ENCODE measurements around the gene ZAP70.

The ZAP70 gene

GRCh38 chr2:97724501-97724900 lies 11.1 kb downstream of the ZAP70 start:
- Histone ChIP-seq H3K27me3 (ENCODE audit: control insufficient read depth, insufficient read depth, low read length) (no peaks in the 10 kb centered on the region), H3K36me3 (ENCODE audit: control insufficient read depth, insufficient read depth, low read length) (no peaks in the 10 kb centered on the region), H3K4me1 (ENCODE audit: control insufficient read depth, insufficient read depth, low read length) (no peaks in the 10 kb centered on the region), H3K9ac (ENCODE audit: low read length) (no peak overlapping the region), H3K27ac (ENCODE audit: low read depth, low read length) (no peak overlapping the region), H3K4me3 (ENCODE audit: low read length) (no peak overlapping the region)

GRCh38 chr2:97724946-97725688 lies 11.7 kb downstream of the ZAP70 start:
- no peak overlapping the region for H3K9ac ChIP-seq (ENCODE audit: low read length)
- H3K27me3 ChIP-seq (ENCODE audit: control insufficient read depth, insufficient read depth, low read length): no peaks in the 10 kb centered on the region
- no peaks in the 10 kb centered on the region for H3K36me3 ChIP-seq (ENCODE audit: control insufficient read depth, insufficient read depth, low read length)
- H3K27ac ChIP-seq (ENCODE audit: low read depth, low read length): no peak overlapping the region
- H3K4me3 ChIP-seq (ENCODE audit: low read length): no peak overlapping the region
- no peaks in the 10 kb centered on the region for H3K4me1 ChIP-seq (ENCODE audit: control insufficient read depth, insufficient read depth, low read length)

DNA sequence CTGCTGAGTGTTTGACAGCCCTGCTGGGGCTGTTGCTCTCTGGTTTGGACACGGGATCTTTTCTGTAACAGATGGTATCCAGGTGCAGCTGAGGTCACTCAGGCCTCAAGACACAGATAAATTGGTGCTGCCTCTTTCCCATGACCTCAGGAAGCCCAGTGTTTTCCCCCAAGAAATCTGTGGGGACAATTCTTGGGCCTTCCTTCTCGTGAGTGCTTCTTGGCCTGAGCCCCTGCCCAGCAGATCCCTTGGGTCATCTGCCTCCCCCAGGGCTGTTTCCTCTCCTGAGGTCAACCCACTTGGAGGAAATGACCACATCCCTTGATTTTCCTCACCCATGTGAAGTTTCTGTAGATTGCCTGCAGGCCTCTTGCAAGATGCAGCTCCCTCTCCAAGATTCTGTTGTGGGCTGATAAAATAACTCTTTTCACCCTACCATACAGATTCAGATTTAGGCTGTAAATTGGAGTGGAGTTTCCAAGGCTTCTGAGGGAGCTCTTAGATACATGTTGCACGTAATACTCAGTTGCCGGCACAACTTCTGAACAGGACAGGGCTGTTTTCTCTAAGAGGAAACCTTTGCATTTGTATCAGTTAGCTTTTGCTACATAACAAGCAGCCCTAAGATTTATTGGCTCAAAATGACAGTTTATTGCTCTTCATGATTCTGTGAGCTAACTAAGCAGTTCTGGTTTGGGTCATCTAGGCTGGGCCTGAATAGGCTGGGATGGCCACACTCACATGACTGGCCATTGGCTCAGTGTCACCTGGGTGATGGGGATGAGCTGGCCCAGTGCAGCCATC lies 13.1 kb downstream of the ZAP70 start:
- Histone ChIP-seq H3K36me3 (ENCODE audit: control insufficient read depth, insufficient read depth, low read length) (no peaks in the 10 kb centered on the region), H3K27me3 (ENCODE audit: control insufficient read depth, insufficient read depth, low read length) (no peaks in the 10 kb centered on the region), H3K4me3 (ENCODE audit: low read length) (no peak overlapping the region), H3K27ac (ENCODE audit: low read depth, low read length) (no peak overlapping the region), H3K4me1 (ENCODE audit: control insufficient read depth, insufficient read depth, low read length) (no peaks in the 10 kb centered on the region), H3K9ac (ENCODE audit: low read length) (no peak overlapping the region)

GRCh38 chr2:97727296-97727695 lies 13.9 kb downstream of the ZAP70 start:
- H3K9ac ChIP-seq (ENCODE audit: low read length): no peak overlapping the region
- H3K4me1 ChIP-seq (ENCODE audit: control insufficient read depth, insufficient read depth, low read length): no peaks in the 10 kb centered on the region
- H3K27me3 ChIP-seq (ENCODE audit: control insufficient read depth, insufficient read depth, low read length): no peaks in the 10 kb centered on the region
- no peak overlapping the region for H3K27ac ChIP-seq (ENCODE audit: low read depth, low read length)
- H3K4me3 ChIP-seq (ENCODE audit: low read length): no peak overlapping the region
- H3K36me3 ChIP-seq (ENCODE audit: control insufficient read depth, insufficient read depth, low read length): no peaks in the 10 kb centered on the region

DNA sequence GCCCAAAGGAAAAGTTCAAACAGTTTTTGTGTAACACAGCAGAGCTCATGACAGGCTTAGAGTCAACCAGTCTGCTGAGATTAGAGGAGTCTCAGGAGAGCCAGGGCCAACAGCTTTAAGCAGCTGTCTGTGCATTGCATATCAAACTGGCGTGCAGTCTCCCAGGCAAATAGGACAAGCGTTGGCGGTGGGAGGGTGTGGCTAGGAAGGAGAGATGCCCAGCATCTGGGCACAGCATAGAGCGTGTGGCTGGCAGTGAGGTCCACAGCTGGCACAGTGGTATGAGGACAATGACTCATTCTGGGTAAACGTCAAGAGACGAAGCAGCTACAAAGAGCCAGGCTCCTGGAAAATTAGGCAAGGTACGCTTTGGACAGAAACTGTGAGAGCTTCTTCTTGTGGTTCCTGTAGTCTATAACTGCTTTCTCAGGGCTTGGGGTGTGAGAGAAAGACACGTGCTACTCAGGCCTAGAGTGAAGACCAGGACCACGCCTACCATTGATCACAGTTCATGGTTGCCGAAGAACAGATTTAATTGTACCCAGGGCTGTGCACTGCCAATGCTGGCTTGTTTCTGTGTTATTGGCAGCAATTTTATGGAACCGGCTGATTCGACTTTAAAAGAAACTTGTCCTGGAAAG lies 14.8 kb downstream of the ZAP70 start:
- no peaks in the 10 kb centered on the region for H3K36me3 ChIP-seq (ENCODE audit: control insufficient read depth, insufficient read depth, low read length)
- no peaks in the 10 kb centered on the region for H3K27me3 ChIP-seq (ENCODE audit: control insufficient read depth, insufficient read depth, low read length)
- no peaks in the 10 kb centered on the region for H3K4me1 ChIP-seq (ENCODE audit: control insufficient read depth, insufficient read depth, low read length)
- no peak overlapping the region for H3K4me3 ChIP-seq (ENCODE audit: low read length)
- no peak overlapping the region for H3K9ac ChIP-seq (ENCODE audit: low read length)
- peak overlapping the region; percentile 44 for H3K27ac ChIP-seq (ENCODE audit: low read depth, low read length)

GRCh38 chr2:97730245-97730644 lies 16.9 kb downstream of the ZAP70 start:
- Histone ChIP-seq H3K9ac (ENCODE audit: low read length) (no peak overlapping the region), H3K27ac (ENCODE audit: low read depth, low read length) (no peak overlapping the region), H3K4me1 (ENCODE audit: control insufficient read depth, insufficient read depth, low read length) (no peaks in the 10 kb centered on the region), H3K27me3 (ENCODE audit: control insufficient read depth, insufficient read depth, low read length) (no peaks in the 10 kb centered on the region), H3K4me3 (ENCODE audit: low read length) (no peak overlapping the region), H3K36me3 (ENCODE audit: control insufficient read depth, insufficient read depth, low read length) (no peaks in the 10 kb centered on the region)

- H3K4me3 ChIP-seq (ENCODE audit: low read length): no peak overlapping the region
- H3K36me3 ChIP-seq (ENCODE audit: control insufficient read depth, insufficient read depth, low read length): no peaks in the 10 kb centered on the region
- H3K27ac ChIP-seq (ENCODE audit: low read depth, low read length): no peak overlapping the region
- H3K27me3 ChIP-seq (ENCODE audit: control insufficient read depth, insufficient read depth, low read length): no peaks in the 10 kb centered on the region
- H3K9ac ChIP-seq (ENCODE audit: low read length): no peak overlapping the region
- no peaks in the 10 kb centered on the region for H3K4me1 ChIP-seq (ENCODE audit: control insufficient read depth, insufficient read depth, low read length)
Measured at GRCh38 chr2:97731274-97732020, 18.1 kb downstream of the ZAP70 start.

- Histone ChIP-seq H3K4me3 (ENCODE audit: low read length) (no peak overlapping the region), H3K27ac (ENCODE audit: low read depth, low read length) (no peak overlapping the region), H3K36me3 (ENCODE audit: control insufficient read depth, insufficient read depth, low read length) (no peaks in the 10 kb centered on the region), H3K9ac (ENCODE audit: low read length) (no peak overlapping the region), H3K4me1 (ENCODE audit: control insufficient read depth, insufficient read depth, low read length) (no peaks in the 10 kb centered on the region), H3K27me3 (ENCODE audit: control insufficient read depth, insufficient read depth, low read length) (no peaks in the 10 kb centered on the region)
Measured at GRCh38 chr2:97732436-97733340, 19.3 kb downstream of the ZAP70 start.

- Histone ChIP-seq H3K4me3 (ENCODE audit: low read length) (no peak overlapping the region), H3K27ac (ENCODE audit: low read depth, low read length) (no peak overlapping the region), H3K4me1 (ENCODE audit: control insufficient read depth, insufficient read depth, low read length) (no peaks in the 10 kb centered on the region), H3K27me3 (ENCODE audit: control insufficient read depth, insufficient read depth, low read length) (no peaks in the 10 kb centered on the region), H3K9ac (ENCODE audit: low read length) (no peak overlapping the region), H3K36me3 (ENCODE audit: control insufficient read depth, insufficient read depth, low read length) (no peaks in the 10 kb centered on the region)
Measured at GRCh38 chr2:97733341-97734035, 20.1 kb downstream of the ZAP70 start.

GRCh38 chr2:97734061-97735051 lies 21.0 kb downstream of the ZAP70 start:
- no peak overlapping the region for H3K4me3 ChIP-seq (ENCODE audit: low read length)
- H3K4me1 ChIP-seq (ENCODE audit: control insufficient read depth, insufficient read depth, low read length): no peaks in the 10 kb centered on the region
- H3K27me3 ChIP-seq (ENCODE audit: control insufficient read depth, insufficient read depth, low read length): no peaks in the 10 kb centered on the region
- no peaks in the 10 kb centered on the region for H3K36me3 ChIP-seq (ENCODE audit: control insufficient read depth, insufficient read depth, low read length)
- no peak overlapping the region for H3K9ac ChIP-seq (ENCODE audit: low read length)
- no peak overlapping the region for H3K27ac ChIP-seq (ENCODE audit: low read depth, low read length)

Data from rectal smooth muscle tissue (tissue), 1 donor.